Measurements from ENCODE around the gene DOCK10.

DOCK10 gene

DNA sequence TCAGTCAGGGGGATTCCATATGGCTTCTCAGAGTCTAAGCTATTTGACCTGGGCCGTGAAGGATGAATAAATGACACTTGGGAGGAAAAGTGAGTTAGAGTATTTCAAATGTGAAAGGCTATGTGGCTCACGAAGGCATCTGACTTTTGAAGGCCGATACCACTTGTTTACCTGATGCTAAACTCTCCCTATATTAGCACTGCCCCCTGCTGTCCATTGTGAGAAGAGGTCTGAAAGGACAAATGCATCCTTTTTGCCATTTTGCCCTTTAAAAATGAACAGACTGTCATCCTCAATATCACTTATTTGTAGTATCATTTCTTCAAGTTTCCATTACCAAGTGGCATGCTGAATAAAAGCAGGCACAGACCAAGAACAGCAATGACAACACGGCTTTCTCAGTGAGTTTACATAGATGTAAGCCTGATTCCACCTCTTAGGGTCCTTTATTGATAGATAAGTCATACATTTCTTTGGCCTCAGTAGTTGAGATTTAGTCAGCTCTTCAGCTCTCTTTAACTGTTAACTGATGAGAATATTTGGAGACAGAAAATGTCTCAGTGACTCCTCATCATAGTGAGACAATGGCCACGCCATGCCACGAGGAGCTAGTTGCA, 40.1 kb downstream of the DOCK10 start:
- DNase-seq (ENCODE audit: low read depth), result peak; percentile 84
- TF ChIP-seq, protein P1, sequence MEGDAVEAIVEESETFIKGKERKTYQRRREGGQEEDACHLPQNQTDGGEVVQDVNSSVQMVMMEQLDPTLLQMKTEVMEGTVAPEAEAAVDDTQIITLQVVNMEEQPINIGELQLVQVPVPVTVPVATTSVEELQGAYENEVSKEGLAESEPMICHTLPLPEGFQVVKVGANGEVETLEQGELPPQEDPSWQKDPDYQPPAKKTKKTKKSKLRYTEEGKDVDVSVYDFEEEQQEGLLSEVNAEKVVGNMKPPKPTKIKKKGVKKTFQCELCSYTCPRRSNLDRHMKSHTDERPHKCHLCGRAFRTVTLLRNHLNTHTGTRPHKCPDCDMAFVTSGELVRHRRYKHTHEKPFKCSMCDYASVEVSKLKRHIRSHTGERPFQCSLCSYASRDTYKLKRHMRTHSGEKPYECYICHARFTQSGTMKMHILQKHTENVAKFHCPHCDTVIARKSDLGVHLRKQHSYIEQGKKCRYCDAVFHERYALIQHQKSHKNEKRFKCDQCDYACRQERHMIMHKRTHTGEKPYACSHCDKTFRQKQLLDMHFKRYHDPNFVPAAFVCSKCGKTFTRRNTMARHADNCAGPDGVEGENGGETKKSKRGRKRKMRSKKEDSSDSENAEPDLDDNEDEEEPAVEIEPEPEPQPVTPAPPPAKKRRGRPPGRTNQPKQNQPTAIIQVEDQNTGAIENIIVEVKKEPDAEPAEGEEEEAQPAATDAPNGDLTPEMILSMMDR (IDR thresholded peaks at IDR 0.05; ENCODE audit: low read depth, low read length), result peak; percentile 83
- no peak for TF ChIP-seq MYC (IDR thresholded peaks at IDR 0.05; ENCODE audit: low read depth, low read length)
- no peak overlapping the region for H3K4me3 ChIP-seq (ENCODE audit: low read depth, low read length)

DNA sequence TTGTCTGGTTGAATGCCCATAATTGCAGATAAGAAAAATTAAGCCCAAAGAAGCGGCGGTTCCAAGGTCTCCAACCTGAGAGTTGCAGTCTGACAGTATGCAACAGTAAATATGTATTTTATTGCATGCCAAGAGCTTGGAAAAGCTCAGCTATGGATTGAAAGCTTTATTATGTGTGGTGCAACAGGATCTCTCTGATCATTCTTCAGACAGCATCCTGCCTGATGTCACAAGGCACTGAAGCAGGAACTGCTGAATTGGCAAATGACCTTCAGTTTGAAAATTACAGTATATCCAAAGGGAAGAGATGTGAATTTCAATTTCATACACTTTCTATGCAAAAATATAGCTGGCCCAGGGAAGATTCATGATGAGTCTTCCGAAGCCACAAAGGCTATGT, 42.5 kb downstream of the DOCK10 start:
- TF ChIP-seq, protein P1 (IDR thresholded peaks at IDR 0.05; ENCODE audit: low read depth, low read length), result no peak
- TF ChIP-seq, protein P2, sequence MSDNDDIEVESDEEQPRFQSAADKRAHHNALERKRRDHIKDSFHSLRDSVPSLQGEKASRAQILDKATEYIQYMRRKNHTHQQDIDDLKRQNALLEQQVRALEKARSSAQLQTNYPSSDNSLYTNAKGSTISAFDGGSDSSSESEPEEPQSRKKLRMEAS (IDR thresholded peaks at IDR 0.05; ENCODE audit: low read depth, low read length), result no peak
- TF ChIP-seq POLR2A (IDR thresholded peaks at IDR 0.05; ENCODE audit: extremely low read depth, insufficient read length) (no peak), MYC (IDR thresholded peaks at IDR 0.05; ENCODE audit: low read depth, low read length) (no peak)
- no peak overlapping the region for H3K4me3 ChIP-seq (ENCODE audit: low read depth, low read length)
- DNase-seq (ENCODE audit: low read depth), result no peak

DNA sequence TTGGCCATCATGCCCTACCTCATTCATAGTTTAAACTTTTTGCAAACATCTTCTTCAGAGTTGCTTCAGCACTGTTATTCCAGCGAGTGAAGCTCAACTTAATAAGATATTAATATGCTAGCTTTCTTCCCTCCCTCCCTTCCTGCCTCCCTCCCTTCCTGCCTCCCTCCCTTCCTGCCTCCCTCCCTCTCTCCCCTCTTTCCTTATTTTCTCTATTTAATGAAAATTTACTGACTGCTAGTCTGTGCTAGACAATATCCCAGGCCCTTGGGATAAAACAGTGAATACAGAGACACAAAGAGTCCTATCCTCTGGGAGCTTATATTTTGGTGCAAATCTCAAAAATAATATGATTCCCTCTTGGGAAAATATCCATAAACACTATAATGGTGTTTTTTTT, 42.9 kb downstream of the DOCK10 start:
- DNase-seq (ENCODE audit: low read depth), result no peak
- H3K4me3 ChIP-seq (ENCODE audit: low read depth, low read length), result no peak overlapping the region
- TF ChIP-seq, protein P2 (IDR thresholded peaks at IDR 0.05; ENCODE audit: low read depth, low read length), result no peak
- no peak for TF ChIP-seq MYC (IDR thresholded peaks at IDR 0.05; ENCODE audit: low read depth, low read length)

DNA sequence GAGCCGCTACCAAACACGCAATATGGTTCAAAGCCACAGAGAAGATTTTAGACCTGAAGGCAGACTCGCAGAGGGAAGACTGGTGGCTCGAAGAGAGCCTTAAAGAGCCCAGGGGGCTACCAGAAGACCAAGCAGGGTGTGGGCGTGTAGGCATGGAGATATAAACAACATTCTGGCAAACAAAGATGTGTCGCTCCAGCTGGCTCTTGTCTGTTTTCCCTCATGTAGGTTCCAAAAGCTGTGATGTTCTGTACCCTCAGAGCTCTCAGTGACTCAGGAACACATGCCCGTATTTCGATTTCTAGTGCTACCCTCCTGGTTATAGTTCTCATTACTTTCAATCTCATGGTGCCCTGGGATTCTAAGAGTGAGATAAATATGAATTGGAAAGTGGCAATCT, 44.5 kb downstream of the DOCK10 start:
- DNase-seq (ENCODE audit: low read depth), result no peak
- TF ChIP-seq POLR2A (IDR thresholded peaks at IDR 0.05; ENCODE audit: extremely low read depth, insufficient read length) (no peak), MYC (IDR thresholded peaks at IDR 0.05; ENCODE audit: low read depth, low read length) (no peak)
- TF ChIP-seq, protein P1 (IDR thresholded peaks at IDR 0.05; ENCODE audit: low read depth, low read length), result no peak
- TF ChIP-seq, protein P2 (IDR thresholded peaks at IDR 0.05; ENCODE audit: low read depth, low read length), result no peak
- H3K4me3 ChIP-seq (ENCODE audit: low read depth, low read length), result no peak overlapping the region

DNA sequence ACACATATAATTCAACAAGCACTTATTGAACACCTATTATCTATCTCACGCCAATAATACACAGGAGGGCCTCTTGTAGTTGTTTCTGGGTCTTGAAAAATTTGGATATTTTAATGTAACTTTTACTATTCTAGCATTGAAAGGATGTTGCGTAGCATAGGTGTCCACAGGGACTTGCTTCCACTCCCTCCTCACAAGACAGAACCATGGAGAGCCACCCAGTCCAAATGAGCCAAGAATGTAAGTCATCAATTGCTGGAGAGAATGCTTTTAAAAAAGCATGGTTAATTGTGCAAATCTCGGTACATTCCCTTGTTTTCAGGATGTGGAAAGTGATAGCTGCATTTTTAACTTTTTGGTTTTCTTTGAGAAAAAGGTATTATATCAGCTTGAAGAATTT, 46.8 kb downstream of the DOCK10 start:
- TF ChIP-seq POLR2A (IDR thresholded peaks at IDR 0.05; ENCODE audit: extremely low read depth, insufficient read length) (no peak), MYC (IDR thresholded peaks at IDR 0.05; ENCODE audit: low read depth, low read length) (no peak)
- TF ChIP-seq, protein P1 (IDR thresholded peaks at IDR 0.05; ENCODE audit: low read depth, low read length), result no peak
- TF ChIP-seq, protein P2 (IDR thresholded peaks at IDR 0.05; ENCODE audit: low read depth, low read length), result no peak
- no peak overlapping the region for H3K4me3 ChIP-seq (ENCODE audit: low read depth, low read length)
- no peak for DNase-seq (ENCODE audit: low read depth)

DNA sequence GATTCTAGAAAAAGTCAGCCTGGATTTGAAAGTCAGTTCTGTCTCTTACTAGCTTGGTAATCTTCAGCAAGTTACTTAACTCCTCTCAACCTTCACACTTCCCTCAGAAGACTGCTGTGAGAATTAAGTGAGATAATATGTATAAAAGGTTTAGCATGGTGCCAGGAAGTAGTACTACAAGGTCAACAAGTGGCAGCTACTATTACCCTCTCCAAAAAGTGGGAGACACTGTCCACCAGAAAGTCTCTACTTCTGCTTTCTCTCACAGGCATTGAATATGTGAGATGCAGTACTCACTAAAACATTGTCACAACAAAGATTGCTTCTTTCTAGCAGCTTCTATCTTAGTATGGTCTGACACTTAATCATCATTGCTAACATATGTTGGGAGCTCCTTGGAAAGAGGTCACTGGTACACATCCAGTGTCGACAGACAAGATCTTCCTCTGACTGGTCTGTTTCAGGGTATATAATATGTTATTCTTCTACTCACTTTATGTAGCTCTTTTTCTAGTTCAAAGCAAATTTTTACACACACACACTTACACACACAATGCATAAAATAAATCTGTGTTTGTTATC, 47.9 kb downstream of the DOCK10 start:
- TF ChIP-seq, protein P1 (IDR thresholded peaks at IDR 0.05; ENCODE audit: low read depth, low read length), result no peak
- no peak for TF ChIP-seq POLR2A (IDR thresholded peaks at IDR 0.05; ENCODE audit: extremely low read depth, insufficient read length)
- no peak for TF ChIP-seq MYC (IDR thresholded peaks at IDR 0.05; ENCODE audit: low read depth, low read length)
- TF ChIP-seq, protein P2 (IDR thresholded peaks at IDR 0.05; ENCODE audit: low read depth, low read length), result no peak
- no peak for DNase-seq (ENCODE audit: low read depth)
- H3K4me3 ChIP-seq (ENCODE audit: low read depth, low read length), result no peak overlapping the region
